GM11168 (cell line): ENCODE measurements around the gene USP28.
"Not testable (repeated sequence)": the region's sequence is repeated elsewhere in the genome, so short reads cannot be mapped to it uniquely, and the experiment has no call there.

Experiments used
- in situ Hi-C: fragments of 300-500 bp; cut with MboI; formaldehyde crosslinking; loops from one replicate; pipeline ENCODE4 v1.12.0; 2022; ENCODE audit warnings: low sequenced_read_pairs; ENCODE audit not compliant: unreplicated experiment

Gene USP28

DNA sequence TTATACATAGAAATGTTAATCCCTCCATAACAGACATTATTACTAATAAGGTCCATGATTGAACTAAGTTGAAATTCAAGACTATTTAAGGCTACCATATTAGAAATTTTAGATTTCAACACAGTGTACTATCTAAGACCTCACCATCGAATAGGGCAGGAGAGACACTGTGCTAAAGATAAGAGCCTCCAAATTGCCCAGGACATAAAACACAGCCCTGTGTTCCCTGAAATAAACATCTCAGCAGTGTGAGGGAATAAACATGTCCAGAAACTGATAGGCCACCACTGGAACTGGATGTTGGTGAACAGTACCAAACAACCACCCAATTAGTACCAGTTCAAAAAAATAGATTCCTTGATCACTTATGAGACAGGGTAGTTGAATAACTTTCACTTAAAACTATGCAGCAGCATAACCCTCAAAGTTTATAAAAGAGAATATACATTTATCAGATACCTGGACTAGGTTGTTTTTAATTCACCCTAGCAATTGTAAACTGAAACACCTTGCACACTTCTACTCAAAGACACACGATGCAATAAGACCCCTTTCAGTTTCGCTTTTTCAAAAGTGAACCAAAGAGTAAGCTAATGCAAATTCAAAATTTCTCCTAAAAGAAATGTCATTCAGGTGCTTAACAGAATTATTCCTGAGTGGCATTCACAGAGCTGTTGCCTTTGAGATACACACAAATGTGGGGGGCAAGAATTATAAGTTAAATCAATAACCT is 34.3 kb downstream of the USP28 start:
- in situ Hi-C loops = no loop called here

DNA sequence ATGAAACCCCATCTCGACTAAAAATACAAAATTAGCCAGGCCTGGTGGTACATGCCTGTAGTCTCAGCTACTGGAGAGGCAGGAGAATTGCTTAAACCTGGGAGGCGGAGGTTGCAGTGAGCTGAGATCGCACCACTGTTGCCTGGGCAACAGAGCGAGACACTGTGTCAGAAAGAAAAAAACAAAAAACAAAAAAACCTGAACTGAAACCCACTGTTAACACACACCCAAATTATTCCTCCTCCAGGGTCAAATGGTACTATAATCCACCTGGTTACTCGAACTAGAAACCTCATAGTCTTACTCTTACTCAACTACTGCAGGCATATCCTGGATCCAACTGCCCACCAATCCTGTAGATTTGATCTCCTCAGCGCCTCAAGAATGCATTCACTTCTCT is 35.5 kb downstream of the USP28 start:
- in situ Hi-C loops = no loop called here

DNA sequence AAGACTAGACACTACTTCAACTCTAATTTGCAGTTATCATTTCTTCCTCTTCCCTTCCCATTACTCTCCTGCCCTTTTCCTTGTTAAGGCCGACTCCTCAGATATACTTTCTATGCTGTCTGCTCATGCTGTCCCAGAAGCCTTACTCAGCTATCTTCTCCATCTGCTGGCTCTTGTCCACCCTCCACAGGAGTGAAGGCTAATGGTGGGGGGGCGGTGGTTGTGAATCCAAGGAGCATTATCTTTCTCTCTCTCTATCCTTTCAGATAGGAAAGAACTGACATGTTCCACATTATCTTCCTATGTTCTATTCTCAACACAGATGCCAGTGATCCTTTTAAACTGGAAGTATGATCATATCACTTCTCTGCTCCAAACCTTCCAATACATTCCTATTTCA is 37.4 kb downstream of the USP28 start:
- in situ Hi-C loops = no loop called here

DNA sequence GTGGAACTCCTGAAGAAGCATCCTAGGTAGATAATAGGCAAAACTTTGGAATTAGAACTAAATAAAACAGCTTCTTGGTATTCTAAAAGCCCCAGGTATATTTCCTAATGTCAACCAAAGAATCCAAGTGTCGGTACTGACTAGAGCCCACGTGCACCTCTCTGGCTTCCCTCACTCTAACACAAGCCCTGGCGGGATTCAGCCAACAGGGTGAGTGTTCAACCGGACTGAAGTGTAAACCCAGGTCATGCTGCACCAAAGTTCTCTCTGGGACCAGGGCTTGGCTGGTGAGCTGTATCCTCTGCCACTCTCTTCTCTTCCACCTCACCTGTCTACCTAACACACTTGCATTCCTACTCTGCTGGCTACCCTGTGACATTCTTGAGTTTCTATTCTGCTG is 40.1 kb downstream of the USP28 start:
- in situ Hi-C loops = no loop called here

DNA sequence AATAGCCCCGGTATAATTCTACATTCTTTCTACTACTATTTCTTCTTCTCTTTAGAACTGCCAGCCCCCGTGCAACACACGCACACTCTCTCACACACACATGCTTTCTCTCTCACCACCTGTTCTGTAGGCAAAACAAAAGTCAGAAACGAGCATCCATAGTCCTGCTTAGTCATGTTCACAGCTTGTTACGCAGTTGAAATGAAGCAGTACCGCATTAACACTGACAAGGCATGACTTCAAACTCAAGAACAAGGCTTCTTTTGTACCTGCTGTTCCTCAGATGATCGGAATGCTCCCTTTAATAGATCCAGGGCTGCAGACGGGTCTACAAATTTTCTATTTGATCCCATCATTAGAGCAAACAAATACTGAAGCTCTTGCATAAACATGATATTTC is 42.2 kb downstream of the USP28 start:
- in situ Hi-C loops = no loop called here

GRCh38 chr11:113831314-113831713 is 44.1 kb downstream of the USP28 start:
- in situ Hi-C loops = no loop called here

DNA sequence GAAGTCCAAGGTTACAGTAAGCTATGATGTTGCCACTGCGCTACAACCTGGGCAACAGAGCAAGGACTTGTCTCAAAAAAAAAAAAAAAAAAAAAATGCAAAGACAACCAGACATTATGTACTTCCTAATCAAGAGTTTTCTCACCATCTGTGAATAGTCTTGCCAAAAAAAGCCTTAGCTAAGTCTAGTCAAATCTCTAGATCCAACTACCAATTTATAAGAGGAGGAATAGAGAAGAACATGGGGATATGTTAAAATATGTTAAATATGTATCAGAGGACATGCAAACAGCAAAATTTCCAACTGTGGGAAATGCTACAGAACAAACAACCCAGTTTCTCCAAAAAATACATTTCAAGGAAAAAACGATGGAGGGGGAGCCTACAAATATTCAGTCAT is 45.6 kb downstream of the USP28 start:
- in situ Hi-C loops = no loop called here

- in situ Hi-C loops = no loop called here
Observed at GRCh38 chr11:113828191-113828590, 47.2 kb downstream of the USP28 start.

DNA sequence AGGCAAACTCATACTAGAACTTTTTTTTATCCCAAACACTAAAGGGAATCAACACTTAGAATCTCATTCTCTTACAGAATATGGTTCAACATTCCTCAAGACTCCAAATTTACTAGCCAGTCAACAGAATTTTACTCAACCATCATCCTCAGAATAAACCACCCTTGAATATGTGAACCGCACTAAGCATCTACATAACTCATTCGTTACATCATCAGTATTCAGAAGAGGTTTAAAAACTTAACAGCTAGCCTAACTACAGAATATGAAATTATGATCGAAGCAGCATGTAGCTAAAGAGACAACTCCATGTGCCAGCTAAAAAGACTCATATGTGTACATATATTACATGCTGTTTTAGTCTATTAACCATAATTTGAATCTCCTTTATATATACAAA is 47.9 kb downstream of the USP28 start:
- in situ Hi-C loops = no loop called here

- in situ Hi-C loops = no loop called here
Observed at GRCh38 chr11:113818426-113818825, 56.9 kb downstream of the USP28 start.

GRCh38 chr11:113817626-113818025 is 57.7 kb downstream of the USP28 start:
- in situ Hi-C loops = no loop called here

DNA sequence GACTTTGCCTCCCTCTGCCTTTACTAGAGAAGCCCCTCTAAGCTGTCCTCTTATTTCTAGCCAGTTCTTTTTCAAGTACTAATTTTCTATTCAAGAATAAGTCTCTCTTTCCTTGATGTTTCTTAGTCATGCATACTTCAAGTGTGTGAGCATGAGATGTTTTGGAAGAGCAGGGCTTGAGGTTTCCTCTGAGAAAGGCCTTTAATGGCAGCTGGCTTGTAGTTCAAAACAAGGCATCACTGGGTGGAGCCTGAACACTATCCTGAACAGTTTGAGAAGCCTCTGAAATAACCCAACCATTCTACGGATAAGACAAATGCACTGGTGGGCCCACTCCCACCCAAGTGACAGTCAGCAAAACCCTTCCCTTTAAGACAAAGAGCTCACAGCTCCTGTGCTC is 58.2 kb downstream of the USP28 start:
- in situ Hi-C loops = no loop called here

GRCh38 chr11:113814181-113814580 is 61.2 kb downstream of the USP28 start:
- in situ Hi-C loops = no loop called here

- in situ Hi-C loops = no loop called here
Observed at GRCh38 chr11:113808931-113809330, 66.4 kb downstream of the USP28 start.

DNA sequence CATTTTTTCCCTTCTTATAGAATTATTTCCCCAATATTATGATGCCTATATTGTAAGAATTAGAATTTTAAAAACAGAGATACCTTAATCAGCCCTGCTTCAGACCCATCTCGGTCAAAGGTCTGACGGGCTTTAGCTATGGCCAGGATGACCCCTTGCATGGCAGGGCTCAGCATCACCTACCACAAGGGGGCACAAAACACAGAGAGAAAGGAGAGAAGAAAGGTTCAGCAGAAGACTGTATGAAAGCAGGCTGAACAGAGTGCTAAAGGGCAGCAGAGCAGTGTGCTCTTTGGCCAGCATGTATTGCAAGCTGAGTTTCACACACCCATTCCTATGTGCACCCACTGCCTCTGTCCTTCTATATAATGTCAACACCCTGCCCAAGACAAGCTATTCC is 69.0 kb downstream of the USP28 start:
- in situ Hi-C loops = no loop called here

DNA sequence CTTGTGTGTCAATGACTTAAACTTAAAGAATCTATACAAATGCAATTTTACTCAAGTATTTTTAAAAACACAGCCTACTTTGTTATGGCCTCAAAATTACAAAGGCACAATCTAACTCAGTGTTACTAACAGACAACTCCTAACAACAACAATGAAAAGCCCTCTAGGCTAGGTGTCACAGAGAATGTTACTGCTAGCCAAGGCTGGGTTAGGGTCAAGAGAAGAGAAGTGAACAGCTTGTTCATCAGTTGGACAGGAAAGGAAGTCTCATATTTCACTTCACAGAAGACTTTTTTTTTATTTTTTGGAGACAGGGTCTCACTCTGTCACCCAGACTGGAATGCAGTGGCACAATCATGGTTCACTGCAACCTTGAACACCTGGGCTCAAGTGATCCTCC is 69.7 kb downstream of the USP28 start:
- in situ Hi-C loops = no loop called here

DNA sequence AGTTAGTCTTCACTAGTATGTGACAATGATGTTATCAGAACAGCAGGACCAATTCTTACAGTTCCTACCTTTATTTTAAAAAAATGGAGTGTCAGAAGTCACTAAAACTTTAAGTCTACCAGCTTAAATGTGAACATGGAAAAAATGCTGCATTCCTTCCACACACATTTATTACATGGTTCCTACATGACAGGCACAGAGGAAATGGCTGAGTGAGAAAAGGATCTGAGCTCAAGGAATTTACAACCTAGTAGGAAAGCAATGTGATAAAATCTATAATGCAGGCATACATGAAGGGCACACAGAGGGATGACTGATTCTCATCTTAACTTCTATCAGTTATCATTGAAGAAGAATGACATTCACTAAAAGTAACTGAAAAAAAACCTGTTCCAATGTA is 72.8 kb downstream of the USP28 start:
- in situ Hi-C loops = no loop called here

DNA sequence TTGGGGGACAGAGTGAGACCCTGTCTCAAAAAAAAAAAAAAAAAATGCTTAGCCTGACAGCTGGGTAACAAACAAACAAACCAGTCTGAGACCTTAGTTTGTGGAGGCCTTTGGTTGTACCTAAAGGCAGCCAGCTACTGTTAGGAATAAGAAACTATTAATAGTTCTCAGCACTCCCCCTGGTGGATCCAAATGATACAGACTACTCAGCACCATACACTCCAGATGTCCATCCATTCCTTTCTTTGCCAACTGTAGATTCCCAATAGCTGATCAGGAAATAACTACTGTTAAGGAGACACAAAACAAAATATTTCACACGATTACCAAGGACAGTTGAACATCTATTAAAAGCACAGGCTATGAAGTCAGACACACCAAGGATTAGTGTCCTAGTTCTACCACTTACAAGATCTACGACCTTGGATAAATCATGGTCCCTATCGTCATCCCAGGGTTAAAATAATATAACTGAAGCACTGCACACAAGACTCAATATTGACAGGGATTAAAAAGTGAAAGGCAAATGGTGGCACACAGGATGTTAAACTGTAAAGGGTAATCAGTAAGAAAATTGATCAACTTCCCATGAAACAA is 78.6 kb downstream of the USP28 start:
- in situ Hi-C loops = no loop called here

DNA sequence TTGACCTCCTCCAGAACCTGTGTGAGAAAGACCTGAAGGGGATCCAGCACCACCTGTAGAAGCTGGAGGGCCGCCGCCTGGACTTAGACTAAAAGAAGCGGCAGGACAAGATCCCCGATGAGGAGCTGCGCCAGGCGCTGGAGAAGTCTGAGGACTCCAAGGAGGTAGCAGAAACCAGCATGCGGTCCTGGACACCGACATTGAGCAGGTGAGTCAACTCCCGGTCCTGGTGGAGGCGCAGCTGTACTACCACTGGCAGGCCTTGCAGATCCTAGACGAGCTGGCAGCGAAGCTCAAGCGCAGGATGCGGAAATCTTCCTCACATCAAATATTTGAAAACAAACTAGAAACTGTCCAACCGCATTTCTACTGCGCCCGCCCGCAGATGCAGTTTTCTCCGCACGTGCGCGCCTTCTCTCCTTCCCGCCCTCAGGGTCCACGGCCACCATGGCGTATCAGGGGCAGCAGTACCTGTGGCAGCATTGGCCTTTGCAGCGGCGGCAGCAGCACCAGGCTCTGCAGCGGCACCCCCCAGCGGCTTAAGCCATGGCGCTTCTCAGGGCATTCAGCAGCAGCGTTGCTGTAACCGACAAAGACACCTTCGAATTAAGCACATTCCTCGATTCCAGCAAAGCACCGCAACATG is 85.6 kb downstream of the USP28 start:
- in situ Hi-C loops = no loop called here

DNA sequence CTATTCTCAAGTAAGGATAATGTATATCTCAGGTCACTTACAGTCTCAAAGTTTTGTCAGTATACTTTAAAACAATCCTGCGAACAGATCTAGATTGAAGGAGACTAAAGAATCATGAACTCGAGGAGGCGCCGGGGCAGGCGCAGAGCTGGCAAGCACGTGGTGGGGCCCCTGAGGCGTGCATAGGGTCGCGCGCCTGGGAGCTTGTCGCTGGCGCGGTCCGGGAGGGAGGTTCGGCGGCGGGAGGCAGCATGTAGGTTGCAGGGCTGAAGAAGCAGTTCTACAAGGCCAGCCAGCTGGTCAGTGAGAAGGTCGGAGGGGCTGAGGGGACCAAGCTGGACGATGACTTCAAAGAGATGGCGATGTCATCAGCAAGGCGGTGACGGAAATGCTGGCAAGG is 86.4 kb downstream of the USP28 start:
- in situ Hi-C loops = not testable (repeated sequence)

GRCh38 chr11:113782134-113782533 is 93.2 kb downstream of the USP28 start:
- in situ Hi-C loops = no loop called here

DNA sequence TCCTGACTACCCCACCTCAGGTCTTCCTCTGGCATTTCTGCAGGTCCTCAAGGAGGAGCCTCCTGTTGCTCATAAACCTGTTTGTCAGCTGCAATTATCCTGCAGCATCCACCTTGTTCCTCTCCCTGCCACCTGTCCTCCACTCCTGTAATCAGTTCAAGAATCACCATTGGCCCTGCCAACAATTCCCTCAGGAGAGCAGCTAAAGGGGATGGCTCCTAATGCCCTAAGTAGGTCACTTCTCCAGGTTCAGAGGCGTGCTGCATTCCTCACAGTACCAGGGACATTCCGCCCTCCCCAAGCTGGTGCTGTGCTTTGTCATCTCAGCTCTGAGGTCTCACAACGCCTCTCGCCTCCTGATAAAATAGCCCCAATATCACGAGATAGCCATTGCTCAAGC is 93.7 kb downstream of the USP28 start:
- in situ Hi-C loops = no loop called here
